HG02759 (cell line): ENCODE measurements around the gene SLITRK1.

Source experiments
- ATAC-seq: cut with Tn5 transposase; IDR thresholded peaks from one replicate; pipeline ENCODE4 v1.9.1; 2021; ENCODE audit warnings: mild to moderate bottlenecking, moderate library complexity; ENCODE audit not compliant: unreplicated experiment

SLITRK1 gene

DNA sequence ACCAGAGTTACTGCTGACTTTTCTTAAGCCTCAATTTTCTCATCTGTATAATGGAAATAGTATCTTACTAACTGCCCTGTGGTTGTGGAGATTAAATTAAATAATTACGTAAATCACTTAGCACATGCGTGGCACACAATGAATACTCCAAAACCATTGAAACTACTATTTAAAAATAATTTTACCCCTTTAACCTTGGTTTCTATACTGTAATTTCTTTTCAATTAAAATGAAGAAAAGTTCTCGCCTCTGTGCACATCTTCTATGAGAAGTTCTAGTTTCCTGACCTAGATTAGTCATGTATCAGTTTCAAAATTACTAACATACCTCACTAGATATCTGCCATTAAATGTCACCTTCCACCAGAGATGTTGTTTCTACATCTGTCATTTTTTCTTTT is 5.7 kb downstream of the SLITRK1 start:
- peak; percentile 89 for ATAC-seq

DNA sequence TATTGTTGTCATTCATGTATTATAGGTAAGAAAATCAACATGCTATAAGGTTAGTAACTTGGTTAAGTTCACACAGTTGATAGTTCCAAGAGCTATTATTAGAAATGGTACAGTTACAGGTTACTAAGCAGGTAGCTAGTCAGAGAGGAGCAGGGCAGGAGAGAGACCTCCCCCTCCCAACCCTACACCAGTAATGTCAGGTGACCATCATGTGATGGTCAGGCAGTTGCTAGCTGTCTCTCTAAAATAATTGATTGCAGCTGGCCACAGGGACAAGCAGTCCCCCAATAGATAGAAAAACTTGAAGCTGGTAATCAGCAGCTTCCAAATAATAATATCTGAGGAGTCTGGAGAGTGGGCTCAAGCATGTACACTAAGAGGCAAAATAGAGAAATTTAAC is 14.6 kb downstream of the SLITRK1 start:
- no peak for ATAC-seq

DNA sequence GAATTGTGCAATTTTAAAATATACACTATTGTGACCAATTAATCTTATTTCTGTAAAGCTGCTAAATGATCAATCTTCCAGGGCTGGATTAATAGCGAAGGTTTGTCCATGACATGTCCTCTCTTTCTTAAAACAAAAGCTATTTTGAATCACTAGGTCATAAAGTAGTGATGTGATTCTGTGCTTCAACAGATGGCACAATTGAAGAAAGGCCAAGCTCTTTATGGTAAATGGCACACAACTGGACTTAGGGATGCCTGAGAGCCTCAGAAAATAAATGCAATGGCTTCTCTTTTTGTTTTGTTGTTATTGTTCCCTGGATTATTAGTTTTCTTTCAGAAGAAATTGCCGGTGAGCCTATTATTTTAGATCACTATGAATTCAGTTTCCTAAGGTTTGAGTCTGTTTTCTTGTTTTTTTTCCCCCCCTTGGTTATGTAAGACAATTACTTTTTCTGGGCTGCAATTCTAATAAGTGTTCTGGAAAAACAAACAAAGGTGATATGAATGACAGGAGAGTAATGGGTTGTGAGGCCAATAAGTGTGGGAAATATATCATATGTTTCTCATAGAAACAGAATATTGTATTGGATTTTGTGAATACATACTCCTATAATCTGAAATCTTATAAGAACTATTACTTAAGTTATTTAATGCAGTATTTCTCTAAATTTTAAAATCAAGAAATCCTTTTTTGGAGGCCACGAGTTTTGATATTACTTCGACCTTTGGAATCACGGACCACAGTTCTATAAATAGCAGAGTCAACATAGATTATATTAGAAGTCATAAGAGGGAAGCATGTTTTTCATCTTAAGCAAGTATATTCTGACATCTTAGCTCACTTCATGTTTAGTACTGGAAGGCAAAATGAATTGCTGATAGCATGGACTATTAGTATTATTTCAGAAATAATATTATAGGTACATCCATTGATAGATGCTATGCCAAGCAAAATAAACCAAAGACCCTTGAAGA is 16.8 kb downstream of the SLITRK1 start:
- no peak for ATAC-seq

DNA sequence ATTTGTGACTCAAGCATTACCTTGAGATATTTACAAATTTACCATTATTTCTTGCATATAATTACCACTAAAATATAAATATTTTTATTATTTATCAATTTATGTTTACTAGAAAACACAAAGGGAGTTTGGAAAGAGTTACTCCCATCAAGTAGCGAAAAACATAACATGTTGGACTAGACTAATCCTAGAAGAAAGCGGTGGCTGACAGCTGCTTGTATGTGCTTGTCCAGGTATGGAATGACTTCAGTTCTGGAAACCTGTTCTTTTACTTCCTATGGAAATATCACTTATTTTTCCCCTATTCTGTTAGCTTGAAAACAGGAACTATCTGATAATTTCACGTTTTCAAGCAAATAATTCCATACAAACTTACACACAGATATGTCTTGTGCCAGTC is 28.5 kb downstream of the SLITRK1 start:
- ATAC-seq, result no peak

DNA sequence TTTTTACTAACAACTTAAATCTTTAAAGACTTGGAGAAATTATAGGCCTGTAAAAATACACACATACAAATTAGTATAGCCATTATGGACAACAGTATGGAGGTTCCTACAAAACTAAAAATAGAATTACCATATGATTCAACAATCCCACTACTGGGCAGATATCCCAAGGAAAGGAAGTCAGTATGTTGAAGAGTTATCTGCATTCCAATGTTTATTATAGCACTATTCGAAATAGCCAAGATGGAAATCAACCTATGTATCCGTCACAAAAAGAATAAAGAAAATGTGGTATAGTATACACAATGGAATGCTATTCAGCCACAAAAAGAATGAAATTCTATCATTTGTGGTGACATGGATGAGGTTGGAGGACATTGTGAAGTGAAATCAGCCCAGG is 37.2 kb downstream of the SLITRK1 start:
- no peak for ATAC-seq

DNA sequence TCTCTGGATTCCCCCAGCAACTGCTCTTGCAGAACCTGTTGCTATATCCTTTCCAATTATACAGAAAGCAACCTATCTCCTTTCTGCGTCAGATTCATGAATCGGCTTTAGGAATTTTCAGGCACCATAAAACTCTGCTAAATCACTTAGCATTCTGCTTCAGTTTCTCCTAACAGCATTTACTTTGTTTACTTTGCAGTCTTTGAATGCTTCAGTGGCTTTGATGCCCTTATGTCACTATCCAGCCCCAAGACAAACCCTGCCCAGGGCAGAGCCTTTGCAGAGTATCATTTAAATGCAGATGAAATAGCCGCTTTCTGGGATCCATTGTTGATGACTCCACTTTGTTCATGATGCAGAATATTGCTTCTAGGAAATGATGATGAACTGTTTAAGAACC is 43.1 kb downstream of the SLITRK1 start:
- no peak for ATAC-seq

DNA sequence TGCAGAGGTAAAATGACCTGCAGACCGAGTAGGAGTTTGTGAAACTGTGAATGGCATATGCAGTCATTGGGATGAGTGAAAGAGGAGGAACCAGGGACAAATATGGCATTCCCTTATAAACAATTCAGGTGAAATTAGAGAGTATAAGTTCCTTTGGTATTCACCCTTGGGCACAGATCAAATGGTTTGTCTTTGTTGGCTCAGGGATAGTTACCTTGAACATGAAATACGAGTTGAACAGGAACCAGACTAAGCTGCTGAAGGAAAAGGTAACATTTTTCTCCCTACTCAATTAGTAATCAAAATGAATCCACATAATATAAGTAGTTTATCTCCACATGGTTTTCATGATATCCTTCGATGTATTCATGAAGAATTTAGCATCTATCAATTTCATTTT is 50.5 kb downstream of the SLITRK1 start:
- ATAC-seq, result no peak

DNA sequence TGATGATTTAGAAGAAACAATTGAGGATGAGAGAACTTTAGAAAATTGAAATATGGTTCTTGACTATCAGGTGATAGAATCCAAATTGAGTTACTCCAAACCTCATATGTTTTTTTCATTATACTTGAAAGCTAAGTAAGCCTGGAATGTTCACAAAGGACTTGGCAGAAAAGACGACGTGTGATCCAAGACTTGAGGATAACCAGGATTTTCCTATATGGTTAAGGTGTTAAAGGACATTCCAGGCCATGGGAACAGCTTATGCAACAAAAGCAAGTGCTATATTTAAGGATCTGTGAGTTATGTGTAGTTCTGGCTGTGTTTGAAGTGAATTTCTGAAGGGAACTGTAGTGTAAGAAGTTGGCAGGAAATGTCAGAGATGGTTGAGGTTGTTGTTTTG is 52.5 kb downstream of the SLITRK1 start:
- no peak for ATAC-seq

DNA sequence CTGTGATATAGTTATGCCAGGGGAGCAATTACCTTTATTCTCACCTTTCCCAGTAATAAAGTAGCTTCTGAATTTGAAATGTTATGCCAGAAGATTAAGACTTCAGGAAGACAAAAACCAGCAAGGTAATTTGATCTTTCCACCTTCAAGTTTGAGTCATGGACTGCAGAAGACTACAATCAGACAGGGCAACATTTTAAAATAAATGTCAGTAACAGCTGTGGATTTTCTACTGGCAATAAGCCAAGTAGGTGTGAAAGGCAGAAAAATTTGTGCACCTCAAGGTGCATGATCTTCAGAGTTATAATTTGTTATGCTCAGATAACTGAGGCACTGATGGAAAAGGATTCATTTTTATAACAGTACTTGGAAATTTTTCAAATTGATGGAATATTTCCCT is 54.9 kb downstream of the SLITRK1 start:
- ATAC-seq, result no peak
